ENCODE data around the gene NELFA. TPM values are rescaled to one million over a fixed set of nuclear protein-coding genes. Genes with fewer than 3 reads are reported as not detected.
A peak's percentile ranks its signal among the peaks of the same experiment; 100 is the strongest.
"Not testable (repeated sequence)": the region's sequence is repeated elsewhere in the genome, so short reads cannot be mapped to it uniquely, and the experiment has no call there.

The NELFA gene
- total and polyA plus RNA-seq, 2 donors (not counting 1 experiment from before 2014, with no cell fraction given): 7.4 to 15.2 TPM

GRCh38 chr4:2027120-2027519, 18.3 kb upstream of the NELFA start:
- H3K4me2 ChIP-seq (ENCODE audit: extremely low read depth, insufficient read depth, low read length); H3K4me1 ChIP-seq (ENCODE audit: control insufficient read depth, extremely low read depth, insufficient read depth, low read length); H3K9me3 ChIP-seq (ENCODE audit: control insufficient read depth, insufficient read depth, low read depth, low read length); H4K20me1 ChIP-seq (ENCODE audit: control insufficient read depth, extremely low read depth, insufficient read depth, low read length); H3K27me3 ChIP-seq (ENCODE audit: control insufficient read depth, insufficient read depth, low read length); H3K27ac ChIP-seq (ENCODE audit: insufficient read depth, low read length); H3K79me2 ChIP-seq (ENCODE audit: control insufficient read depth, insufficient read depth, low read length); H3K9ac ChIP-seq (ENCODE audit: insufficient read depth, low read length); H2AFZ ChIP-seq (ENCODE audit: low read length); H3K4me3 ChIP-seq (replicated peaks in 1 of 4; ENCODE audit: control extremely low read depth in 1 of 4, insufficient read depth in 1 of 4, low read depth in 3 of 4, low read length in 4 of 4); DNase-seq (ENCODE audit: low read depth in 2 of 2); H3K36me3 ChIP-seq (ENCODE audit: control insufficient read depth, insufficient read depth, low read length): not testable (repeated sequence)

- H2AFZ ChIP-seq (ENCODE audit: low read length): no peak overlapping the region
- no peaks in the 10 kb centered on the region for H3K36me3 ChIP-seq (ENCODE audit: control insufficient read depth, insufficient read depth, low read length)
- no peak overlapping the region for H3K9ac ChIP-seq (ENCODE audit: insufficient read depth, low read length)
- H3K4me1 ChIP-seq (ENCODE audit: control insufficient read depth, extremely low read depth, insufficient read depth, low read length): no peaks in the 10 kb centered on the region
- no peak overlapping the region for H3K27ac ChIP-seq (ENCODE audit: insufficient read depth, low read length)
- TF ChIP-seq CTCF (conservative IDR thresholded peaks at IDR 0.05 in 1 of 2, IDR thresholded peaks at IDR 0.05 in 1 of 2; ENCODE audit: low read depth in 1 of 2, low read length in 2 of 2) (no peak), EZH2 (IDR thresholded peaks at IDR 0.05; ENCODE audit: low read length, missing control alignments) (no peak)
- H3K4me2 ChIP-seq (ENCODE audit: extremely low read depth, insufficient read depth, low read length): no peak overlapping the region
- no peak for DNase-seq (ENCODE audit: low read depth in 2 of 2)
- H4K20me1 ChIP-seq (ENCODE audit: control insufficient read depth, extremely low read depth, insufficient read depth, low read length): no peaks in the 10 kb centered on the region
- H3K27me3 ChIP-seq (ENCODE audit: control insufficient read depth, insufficient read depth, low read length): peaks cover 18% of the 10 kb centered on the region
- H3K9me3 ChIP-seq (ENCODE audit: control insufficient read depth, insufficient read depth, low read depth, low read length): no peaks in the 10 kb centered on the region
- H3K79me2 ChIP-seq (ENCODE audit: control insufficient read depth, insufficient read depth, low read length): no peaks in the 10 kb centered on the region
- no peak overlapping the region for H3K4me3 ChIP-seq (replicated peaks in 1 of 4; ENCODE audit: control extremely low read depth in 1 of 4, insufficient read depth in 1 of 4, low read depth in 3 of 4, low read length in 4 of 4)
These were observed 17.0 kb upstream of the NELFA start for GRCh38 chr4:2025817-2026216.

- Histone ChIP-seq H3K4me1 (ENCODE audit: control insufficient read depth, extremely low read depth, insufficient read depth, low read length) (no peaks in the 10 kb centered on the region), H3K4me2 (ENCODE audit: extremely low read depth, insufficient read depth, low read length) (no peak overlapping the region), H4K20me1 (ENCODE audit: control insufficient read depth, extremely low read depth, insufficient read depth, low read length) (no peaks in the 10 kb centered on the region), H2AFZ (ENCODE audit: low read length) (no peak overlapping the region), H3K9ac (ENCODE audit: insufficient read depth, low read length) (no peak overlapping the region), H3K27me3 (ENCODE audit: control insufficient read depth, insufficient read depth, low read length) (peaks cover 18% of the 10 kb centered on the region), H3K36me3 (ENCODE audit: control insufficient read depth, insufficient read depth, low read length) (no peaks in the 10 kb centered on the region), H3K9me3 (ENCODE audit: control insufficient read depth, insufficient read depth, low read depth, low read length) (no peaks in the 10 kb centered on the region), H3K27ac (ENCODE audit: insufficient read depth, low read length) (no peak overlapping the region), H3K79me2 (ENCODE audit: control insufficient read depth, insufficient read depth, low read length) (no peaks in the 10 kb centered on the region), H3K4me3 (replicated peaks in 1 of 4; ENCODE audit: control extremely low read depth in 1 of 4, insufficient read depth in 1 of 4, low read depth in 3 of 4, low read length in 4 of 4) (no peak overlapping the region)
- TF ChIP-seq CTCF (conservative IDR thresholded peaks at IDR 0.05 in 1 of 2, IDR thresholded peaks at IDR 0.05 in 1 of 2; ENCODE audit: low read depth in 1 of 2, low read length in 2 of 2): no peak
- TF ChIP-seq EZH2 (IDR thresholded peaks at IDR 0.05; ENCODE audit: low read length, missing control alignments): no peak
- no peak for DNase-seq (ENCODE audit: low read depth in 2 of 2)
These were observed 15.9 kb upstream of the NELFA start for GRCh38 chr4:2024683-2025082.

DNA sequence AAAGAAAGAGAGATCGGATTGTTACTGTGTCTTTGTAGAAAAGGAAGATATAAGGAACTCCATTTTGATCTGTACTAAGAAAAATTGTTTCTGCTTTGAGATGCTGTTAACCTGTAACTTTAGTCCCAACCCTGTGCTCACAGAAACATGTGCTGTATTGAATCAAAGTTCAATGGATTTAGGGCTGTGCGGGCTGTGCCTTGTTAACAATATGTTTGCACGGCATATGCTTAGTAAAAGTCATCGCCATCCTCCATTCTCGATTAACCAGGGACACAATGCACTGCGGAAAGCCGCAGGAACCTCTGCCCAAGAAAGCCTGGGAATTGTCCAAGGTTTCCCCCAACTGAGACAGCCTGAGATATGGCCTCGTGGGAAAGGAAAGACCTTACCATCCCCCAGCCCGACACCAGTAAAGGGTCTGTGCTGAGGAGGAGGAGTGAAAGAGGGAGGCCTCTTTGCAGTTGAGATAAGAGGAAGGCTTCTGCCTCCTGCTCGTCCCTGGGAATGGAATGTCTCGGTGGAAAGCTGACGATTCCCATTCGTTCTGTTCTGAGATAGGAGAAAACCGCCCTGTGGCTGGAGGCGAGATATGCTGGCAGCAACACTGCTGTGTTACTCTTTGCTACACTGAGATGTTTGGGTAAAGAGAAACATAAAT, 12.7 kb upstream of the NELFA start:
- not testable (repeated sequence) for H3K79me2 ChIP-seq (ENCODE audit: control insufficient read depth, insufficient read depth, low read length); H3K4me1 ChIP-seq (ENCODE audit: control insufficient read depth, extremely low read depth, insufficient read depth, low read length); H3K9ac ChIP-seq (ENCODE audit: insufficient read depth, low read length); H4K20me1 ChIP-seq (ENCODE audit: control insufficient read depth, extremely low read depth, insufficient read depth, low read length); H3K4me2 ChIP-seq (ENCODE audit: extremely low read depth, insufficient read depth, low read length); H3K4me3 ChIP-seq (replicated peaks in 1 of 4; ENCODE audit: control extremely low read depth in 1 of 4, insufficient read depth in 1 of 4, low read depth in 3 of 4, low read length in 4 of 4); H3K9me3 ChIP-seq (ENCODE audit: control insufficient read depth, insufficient read depth, low read depth, low read length); H2AFZ ChIP-seq (ENCODE audit: low read length); H3K36me3 ChIP-seq (ENCODE audit: control insufficient read depth, insufficient read depth, low read length); H3K27ac ChIP-seq (ENCODE audit: insufficient read depth, low read length)
- peaks cover 18% of the 10 kb centered on the region for H3K27me3 ChIP-seq (ENCODE audit: control insufficient read depth, insufficient read depth, low read length)
- DNase-seq (ENCODE audit: low read depth in 2 of 2): peak in 1 of 2 donors; percentile 13

Measured in fibroblast of lung (primary cell).